ENCODE results near the gene BCAS3.

- TF ChIP-seq CTCF (IDR thresholded peaks at IDR 0.05; ENCODE audit: low read depth, low read length, poor library complexity, severe bottlenecking), result no peak
- no peak for TF ChIP-seq EZH2phosphoT487 (IDR thresholded peaks at IDR 0.05; ENCODE audit: borderline replicate concordance, low read length)
Measured at GRCh38 chr17:61129267-61130254, 451.9 kb downstream of the BCAS3 start.

All from DOHH2 (cell line).